Right renal pelvis (tissue), 4 donors: Measurements from ENCODE around the gene LCE2C. TPM values are rescaled to one million over a fixed set of nuclear protein-coding genes. Genes with fewer than 3 reads are reported as not detected.
"Not testable (repeated sequence)": the region's sequence is repeated elsewhere in the genome, so short reads cannot be mapped to it uniquely, and the experiment has no call there.

Experiments used
- DNase-seq, 4 donors: peaks; one replicate each; pipeline ENCODE4 v3.0.0-alpha.2; 2013; ENCODE audit warnings: low read depth in 4 of 4, low spot score in 3 of 4, missing footprints in 1 of 4
- polyA plus RNA-seq, 4 donors: library from polyadenylated mRNA; unstranded; fragments of 120-200 nt; gene quantifications; one replicate each; pipeline ENCODE4 v1.2.1, GENCODE V29; 2013; ENCODE audit not compliant: insufficient read length in 4 of 4

The LCE2C gene, protein sequence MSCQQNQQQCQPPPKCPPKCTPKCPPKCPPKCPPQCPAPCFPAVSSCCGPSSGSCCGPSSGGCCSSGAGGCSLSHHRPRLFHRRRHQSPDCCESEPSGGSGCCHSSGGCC
- not detected for polyA plus RNA-seq

DNA sequence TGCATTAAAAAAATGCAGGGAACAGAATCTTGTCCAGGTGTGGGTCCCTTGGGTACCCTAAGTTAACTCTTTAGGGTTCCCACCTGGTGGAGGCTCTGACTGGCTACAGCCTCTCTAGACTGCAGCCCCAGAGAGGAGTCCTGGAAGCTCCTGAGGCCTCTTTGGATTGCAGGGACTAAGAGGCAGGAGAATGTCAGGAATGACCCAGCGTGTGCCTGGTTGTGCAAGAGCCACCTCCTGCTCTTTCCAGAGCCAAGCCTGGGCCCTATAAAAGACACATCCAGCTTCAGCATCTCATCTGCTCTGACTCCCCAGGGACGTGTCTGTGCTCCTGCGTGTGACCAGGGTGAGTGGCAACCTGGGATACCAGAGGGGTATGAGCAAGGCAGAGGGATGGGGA, at the start of gene LCE2C:
Gene LCE2C (plus strand): TSS at position 297 of the 400 bp plus-strand sequence. CDS start 737 bp downstream, outside the sequence.
- DNase-seq = not testable (repeated sequence)

DNA sequence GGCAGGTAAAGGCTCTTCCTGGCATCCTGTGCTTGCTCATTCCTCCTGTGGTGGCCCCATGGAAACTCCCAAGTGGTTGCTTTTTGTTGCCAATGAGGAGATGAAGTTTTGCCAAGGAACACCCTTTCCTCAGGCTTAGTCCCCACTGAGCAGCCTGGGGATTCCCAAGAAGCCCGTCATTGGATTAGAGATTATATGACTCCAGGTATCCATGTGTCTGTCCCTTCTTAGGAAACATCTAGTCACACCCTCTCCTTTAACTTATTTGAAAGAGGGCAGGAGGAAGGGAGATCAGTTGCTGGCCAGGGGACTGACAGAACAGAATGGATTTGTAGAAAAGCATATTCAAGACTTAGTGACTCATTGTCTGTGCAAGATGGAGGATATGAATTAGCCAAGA, 48.3 kb upstream of the LCE2C start:
- DNase-seq = no peak

DNA sequence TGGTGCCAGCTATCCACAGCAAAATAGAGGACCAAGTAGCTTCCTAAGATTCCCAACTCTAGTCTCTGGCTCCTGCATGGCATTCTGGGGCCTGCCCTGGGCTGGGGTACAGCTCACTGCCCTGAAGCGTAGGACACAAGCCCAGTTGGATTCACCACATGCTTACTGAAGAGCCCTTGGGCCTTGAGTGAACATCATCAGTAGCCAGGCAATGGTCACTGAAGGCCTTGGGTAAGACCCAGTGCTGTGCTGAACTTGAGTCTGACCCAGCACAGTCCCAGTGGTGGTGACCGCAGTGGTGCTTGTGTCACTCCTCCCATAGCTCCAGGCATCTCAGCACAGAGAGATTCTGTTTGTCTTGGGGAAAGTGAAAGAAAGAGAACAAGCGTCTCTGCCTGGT, 44.5 kb upstream of the LCE2C start:
- no peak for DNase-seq

GRCh38 chr1:152640351-152640750, 34.7 kb upstream of the LCE2C start:
- DNase-seq = no peak

GRCh38 chr1:152643945-152644344, 31.1 kb upstream of the LCE2C start:
- DNase-seq = no peak

DNA sequence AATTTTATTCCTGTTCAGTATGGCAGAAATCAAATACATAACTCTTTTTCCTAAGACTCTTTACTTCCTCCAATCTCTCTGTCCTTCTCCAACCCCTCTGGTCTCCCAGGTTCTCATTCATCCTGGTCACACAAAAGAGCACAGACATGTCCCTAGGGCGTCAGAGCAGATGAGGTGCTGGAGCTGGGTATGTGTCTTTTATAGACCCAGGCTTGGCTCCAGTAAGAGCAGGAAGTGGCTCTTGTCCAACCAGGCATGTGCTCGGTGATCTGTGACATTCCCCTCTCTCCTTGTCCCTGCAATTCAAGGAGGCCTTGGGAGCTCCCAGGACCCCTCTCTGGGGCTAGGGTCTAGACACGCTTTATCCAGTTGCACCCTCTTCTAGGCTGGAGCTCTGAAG, 29.9 kb upstream of the LCE2C start:
- DNase-seq = no peak

DNA sequence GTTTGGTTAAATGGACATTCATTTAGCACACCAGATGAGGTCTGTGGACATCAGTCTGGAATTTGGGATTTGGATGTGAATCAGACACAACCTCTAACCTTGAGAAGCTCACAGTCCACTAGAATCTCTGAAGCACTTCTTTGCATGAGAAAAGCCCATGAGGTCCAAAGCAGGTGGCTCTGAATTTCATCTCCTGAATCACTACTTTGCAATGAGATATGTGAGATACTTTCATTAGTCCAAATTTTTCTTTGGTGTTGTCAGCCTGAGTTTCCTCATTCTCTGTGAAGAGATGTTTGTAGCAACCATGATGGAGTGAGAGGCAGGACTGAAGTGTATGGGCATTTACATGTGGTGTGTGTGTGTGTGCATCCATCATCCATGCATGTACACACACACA, 28.4 kb upstream of the LCE2C start:
- DNase-seq = no peak

DNA sequence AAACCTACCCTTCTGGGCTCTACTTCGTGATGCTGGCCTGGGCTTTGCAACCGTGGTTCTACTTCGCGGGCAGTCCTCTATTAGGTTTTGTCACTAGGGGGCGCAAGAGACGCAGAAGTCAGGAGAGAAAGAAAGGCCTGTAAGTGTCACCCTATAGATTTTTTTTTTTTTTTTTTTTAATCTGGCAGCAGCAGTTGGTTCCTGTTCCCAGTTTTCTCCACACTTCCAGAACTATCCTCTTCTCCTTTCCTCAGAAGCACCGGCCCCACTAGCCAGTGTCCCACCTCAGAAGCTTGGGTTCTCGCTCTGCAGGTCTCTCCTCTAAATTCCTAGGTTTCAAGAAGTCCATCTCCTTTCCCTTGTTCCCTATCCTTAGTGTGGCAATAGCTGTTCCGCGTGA, 21.0 kb upstream of the LCE2C start:
- peak; percentile 23 to 49 (median 40) for DNase-seq

DNA sequence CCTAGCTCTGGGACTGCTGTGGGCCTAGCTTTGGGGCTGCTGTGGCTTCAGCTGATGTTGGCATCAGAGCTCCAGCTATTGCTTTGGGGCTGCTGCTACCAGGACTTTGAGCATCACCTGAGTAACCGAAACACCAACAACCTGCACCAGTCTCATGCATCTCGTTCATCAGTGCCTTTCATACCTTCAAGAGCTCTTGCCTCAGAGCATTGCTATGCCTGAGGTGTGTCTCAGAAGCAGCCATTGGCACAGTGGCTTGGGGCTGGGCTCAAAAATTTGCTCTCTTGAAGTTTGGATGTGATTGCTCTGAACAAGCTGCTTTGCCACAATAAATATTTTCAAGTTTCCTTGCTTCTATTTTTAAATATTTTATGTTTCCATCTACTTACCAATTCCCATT, 18.6 kb upstream of the LCE2C start:
- DNase-seq = no peak

GRCh38 chr1:152657677-152658076, 17.4 kb upstream of the LCE2C start:
- no peak for DNase-seq

GRCh38 chr1:152658649-152659048, 16.4 kb upstream of the LCE2C start:
- DNase-seq = peak in 1 of 4 donors; percentile 5

- DNase-seq = no peak
These were observed 12.0 kb upstream of the LCE2C start, which contains the start of gene LCE2D for GRCh38 chr1:152663098-152663497. LCE2D (plus strand) TSS chr1:152663380; CDS start chr1:152664106, 726 bp downstream.

DNA sequence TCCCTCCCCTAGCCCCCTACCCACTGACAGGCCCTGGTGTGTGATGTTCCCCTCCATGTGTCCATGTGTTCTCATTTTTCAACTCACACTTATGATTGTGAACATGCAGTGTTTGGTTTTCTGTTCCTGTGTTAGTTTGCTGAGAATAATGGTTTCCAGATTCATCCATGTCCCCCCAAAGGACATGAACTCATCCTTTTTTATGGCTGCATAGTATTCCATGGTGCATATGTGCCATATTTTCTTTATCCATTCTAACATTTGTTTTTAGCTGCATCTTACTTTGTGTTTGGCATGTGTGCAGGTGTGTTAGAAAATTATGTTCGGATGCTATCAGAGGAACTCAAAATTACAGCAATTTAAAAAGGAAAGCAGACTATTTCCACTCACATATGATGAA, 8.9 kb upstream of the LCE2C start:
- not testable (repeated sequence) for DNase-seq

- DNase-seq = no peak
These were observed 7.4 kb upstream of the LCE2C start for GRCh38 chr1:152667648-152668047.

DNA sequence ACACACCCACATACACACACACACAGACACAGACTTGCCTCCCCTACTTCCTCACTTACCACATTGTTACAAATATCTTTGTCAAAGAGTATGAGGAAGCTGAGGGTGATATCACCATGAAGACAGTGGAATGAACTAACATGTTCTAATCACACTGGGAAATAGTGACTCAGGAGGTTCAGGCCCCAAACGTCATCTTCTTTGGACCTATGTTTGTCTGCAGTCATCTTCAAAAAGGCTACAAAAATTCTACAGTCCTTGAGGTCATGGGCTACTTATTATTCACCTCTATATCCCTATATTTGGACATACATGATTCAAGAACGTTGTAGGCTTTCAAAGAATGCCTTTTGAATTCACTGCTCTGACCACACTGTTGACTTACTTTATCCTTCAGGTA, 2.1 kb upstream of the LCE2C start:
- DNase-seq = no peak

GRCh38 chr1:152679459-152679858, 4.4 kb downstream of the LCE2C start:
- no peak for DNase-seq

GRCh38 chr1:152681616-152682015, 6.5 kb downstream of the LCE2C start:
- DNase-seq = no peak

DNA sequence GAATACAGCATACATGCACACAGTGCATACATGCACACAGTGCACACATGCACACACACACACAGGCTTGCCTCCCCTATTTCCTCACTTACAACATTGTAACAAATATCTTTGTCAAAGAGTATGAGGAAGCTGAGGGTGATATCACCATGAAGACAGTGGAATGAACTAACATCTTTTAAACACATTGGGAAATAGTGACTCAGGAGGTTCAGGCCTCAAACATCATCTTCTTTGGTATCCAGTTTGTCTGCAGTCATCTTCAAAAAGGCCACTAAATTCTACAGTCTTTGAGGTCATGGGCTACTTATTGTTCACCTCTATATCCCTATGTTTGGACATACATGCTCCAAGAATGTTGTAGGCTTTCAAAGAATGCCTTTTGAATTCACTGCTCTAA, 8.8 kb downstream of the LCE2C start:
- DNase-seq = no peak

DNA sequence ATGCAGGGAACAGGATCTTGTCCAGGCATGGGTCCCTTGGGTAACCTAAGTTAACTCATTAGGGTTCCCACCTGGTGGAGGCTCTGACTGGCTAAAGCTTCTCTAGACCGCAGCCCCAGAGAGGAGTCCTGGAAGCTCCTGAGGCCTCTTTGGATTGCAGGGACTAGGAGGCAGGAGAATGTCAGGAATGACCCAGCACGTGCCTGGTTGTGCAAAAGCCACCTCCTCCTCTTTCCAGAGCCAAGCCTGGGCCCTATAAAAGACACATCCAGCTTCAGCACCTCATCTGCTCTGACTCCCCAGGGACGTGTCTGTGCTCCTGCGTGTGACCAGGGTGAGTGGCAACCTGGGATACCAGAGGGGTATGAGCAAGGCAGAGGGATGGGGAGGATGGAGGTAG, 10.7 kb downstream of the LCE2C start, which contains the start of gene LCE2B:
Gene LCE2B (plus strand): TSS at position 301 of the 400 bp plus-strand sequence. CDS start 721 bp downstream, outside the sequence.
- DNase-seq = not testable (repeated sequence)

- no peak for DNase-seq
These were observed 22.9 kb downstream of the LCE2C start, which contains the start of gene LCE2A for GRCh38 chr1:152697701-152698600. LCE2A (plus strand) TSS chr1:152698345; CDS start chr1:152698902, 557 bp downstream.

DNA sequence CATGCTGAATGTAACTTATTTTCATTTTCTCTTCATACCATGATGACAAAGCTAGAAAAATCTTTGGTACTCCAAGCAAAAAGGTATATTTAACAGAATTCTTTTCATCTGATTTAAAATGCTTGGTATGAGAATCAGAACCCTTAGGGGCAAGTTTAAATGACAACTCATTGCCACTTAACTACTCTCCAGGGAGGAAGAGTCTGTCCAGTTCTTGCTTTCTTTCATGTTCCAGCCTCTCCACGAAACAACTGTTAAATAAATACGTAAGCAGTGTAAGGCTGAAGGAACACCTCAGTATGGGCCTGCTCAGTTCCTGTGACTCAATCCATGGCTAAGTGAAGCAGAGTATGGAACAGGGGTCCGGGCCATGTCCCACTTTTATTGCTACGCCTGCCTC, 24.7 kb downstream of the LCE2C start:
- no peak for DNase-seq

DNA sequence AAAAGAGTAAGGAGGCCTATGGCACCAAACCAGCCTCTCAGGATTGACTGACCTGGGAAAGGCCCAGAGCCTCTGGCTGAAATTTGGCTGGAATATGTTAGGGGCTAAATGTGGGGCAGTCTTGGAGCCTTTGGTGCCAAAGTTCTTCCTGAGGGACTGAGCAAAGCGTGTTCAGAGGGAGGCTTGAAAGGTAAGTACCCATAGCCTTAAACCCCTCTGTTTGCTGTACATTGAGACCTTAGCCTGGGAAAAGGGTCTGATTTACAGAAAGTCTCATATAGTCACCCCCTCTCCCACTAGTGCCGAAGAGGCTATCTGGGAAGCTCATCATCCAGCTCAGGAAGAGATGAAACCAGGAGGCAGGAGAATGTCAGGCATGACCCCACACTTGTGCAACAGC, 32.8 kb downstream of the LCE2C start, which contains the start of gene LCE4A:
Gene LCE4A (plus strand): TSS at position 301 of the 400 bp plus-strand sequence. CDS start 916 bp downstream, outside the sequence.
- DNase-seq = no peak
